ENCODE data around the gene MFSD2B. TPM values are rescaled to one million over a fixed set of nuclear protein-coding genes. Genes with fewer than 3 reads are reported as not detected.
"Not testable (repeated sequence)": the region's sequence is repeated elsewhere in the genome, so short reads cannot be mapped to it uniquely, and the experiment has no call there.

The MFSD2B gene
- total RNA-seq, 1 experiment from 2014 or later, result not detected

GRCh38 chr2:24016853-24017703, 7.2 kb downstream of the MFSD2B start:
- in situ Hi-C loops (cut with HindIII; ENCODE audit: low pct_unique_long_range_greater_than_20kb, low sequenced_read_pairs), result no loop called here
- no peak for DNase-seq (ENCODE audit: low read depth, low spot score)

GRCh38 chr2:24017711-24018110, 7.8 kb downstream of the MFSD2B start:
- DNase-seq (ENCODE audit: low read depth, low spot score), result no peak
- in situ Hi-C loops (cut with HindIII; ENCODE audit: low pct_unique_long_range_greater_than_20kb, low sequenced_read_pairs), result no loop called here

- in situ Hi-C loops (cut with HindIII; ENCODE audit: low pct_unique_long_range_greater_than_20kb, low sequenced_read_pairs), result no loop called here
- DNase-seq (ENCODE audit: low read depth, low spot score), result no peak
Measured at GRCh38 chr2:24018241-24018640, 8.4 kb downstream of the MFSD2B start.

DNA sequence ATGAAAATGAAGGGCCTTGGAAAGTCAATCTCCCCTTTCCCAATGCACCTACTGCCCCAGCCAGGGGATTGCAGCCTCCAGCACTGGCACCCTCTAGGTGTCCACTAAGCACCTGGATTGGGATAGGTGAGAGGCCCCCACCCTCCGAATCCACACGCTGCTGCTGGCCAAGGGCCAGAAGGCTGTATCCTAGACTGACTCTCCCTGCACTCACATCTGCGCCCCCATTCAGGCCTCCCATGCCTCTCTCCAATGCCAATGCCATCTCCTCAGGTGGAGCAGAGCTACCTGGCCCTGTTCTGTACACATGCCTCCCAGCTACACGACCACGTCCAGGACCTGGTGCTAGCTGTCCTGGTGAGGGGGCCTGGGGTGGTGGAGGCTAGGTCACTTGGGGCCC, 9.8 kb downstream of the MFSD2B start:
- in situ Hi-C loops (cut with HindIII; ENCODE audit: low pct_unique_long_range_greater_than_20kb, low sequenced_read_pairs), result no loop called here
- no peak for DNase-seq (ENCODE audit: low read depth, low spot score)

- in situ Hi-C loops (cut with HindIII; ENCODE audit: low pct_unique_long_range_greater_than_20kb, low sequenced_read_pairs), result no loop called here
- no peak for DNase-seq (ENCODE audit: low read depth, low spot score)
Measured at GRCh38 chr2:24020244-24020643, 10.4 kb downstream of the MFSD2B start.

GRCh38 chr2:24021122-24021998, 11.5 kb downstream of the MFSD2B start:
- peak; percentile 66 for DNase-seq (ENCODE audit: low read depth, low spot score)
- in situ Hi-C loops (cut with HindIII; ENCODE audit: low pct_unique_long_range_greater_than_20kb, low sequenced_read_pairs), result no loop called here

GRCh38 chr2:24022324-24022974, 12.6 kb downstream of the MFSD2B start:
- DNase-seq (ENCODE audit: low read depth, low spot score), result no peak
- in situ Hi-C loops (cut with HindIII; ENCODE audit: low pct_unique_long_range_greater_than_20kb, low sequenced_read_pairs), result no loop called here

GRCh38 chr2:24022975-24023575, 13.2 kb downstream of the MFSD2B start:
- in situ Hi-C loops (cut with HindIII; ENCODE audit: low pct_unique_long_range_greater_than_20kb, low sequenced_read_pairs), result no loop called here
- no peak for DNase-seq (ENCODE audit: low read depth, low spot score)

DNA sequence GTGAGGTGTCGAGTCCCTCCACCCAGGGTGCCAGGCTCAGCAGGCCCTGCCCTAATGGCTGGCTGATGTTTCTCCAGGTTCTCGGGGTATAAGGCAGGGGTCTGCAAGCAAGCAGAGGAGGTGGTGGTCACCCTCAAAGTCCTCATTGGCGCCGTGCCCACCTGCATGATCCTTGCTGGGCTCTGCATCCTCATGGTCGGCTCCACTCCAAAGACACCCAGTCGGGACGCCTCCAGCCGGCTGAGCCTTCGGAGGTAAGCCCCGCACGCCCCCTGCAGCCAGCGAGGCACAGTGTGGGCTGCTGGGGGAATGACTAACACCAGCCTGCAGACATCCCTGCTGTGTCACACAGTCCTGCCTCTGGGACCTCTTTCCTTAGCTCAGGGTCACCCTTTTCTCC, 14.1 kb downstream of the MFSD2B start:
- in situ Hi-C loops (cut with HindIII; ENCODE audit: low pct_unique_long_range_greater_than_20kb, low sequenced_read_pairs), result no loop called here

GRCh38 chr2:24024996-24025663, 15.2 kb downstream of the MFSD2B start:
- in situ Hi-C loops (cut with HindIII; ENCODE audit: low pct_unique_long_range_greater_than_20kb, low sequenced_read_pairs), result no loop called here
- DNase-seq (ENCODE audit: low read depth, low spot score), result no peak

More for the DNA sequence above, 14.1 kb downstream of the MFSD2B start:
- DNase-seq (ENCODE audit: low read depth, low spot score), result peak; percentile 59

DNA sequence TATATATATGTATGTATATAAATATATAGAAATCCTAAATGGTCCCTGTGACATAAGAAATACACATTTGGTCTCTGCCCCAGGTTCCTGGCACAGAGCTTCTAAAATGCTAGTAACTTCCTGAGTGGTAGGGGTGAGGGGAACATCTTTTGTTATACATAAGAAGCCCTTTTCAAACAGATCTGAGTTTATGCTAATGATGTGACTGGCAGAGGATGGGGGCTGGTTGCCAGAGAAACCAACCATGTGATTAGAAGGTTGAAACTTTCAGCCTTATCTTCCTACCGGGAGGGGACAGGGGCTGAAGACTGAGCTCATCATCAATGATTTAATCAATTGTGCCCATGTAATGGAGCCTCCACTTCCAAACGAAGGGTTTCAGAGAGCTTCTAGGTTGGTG, 16.3 kb downstream of the MFSD2B start:
- no peak for DNase-seq (ENCODE audit: low read depth, low spot score)
- in situ Hi-C loops (cut with HindIII; ENCODE audit: low pct_unique_long_range_greater_than_20kb, low sequenced_read_pairs), result no loop called here

GRCh38 chr2:24038786-24039499, 29.1 kb downstream of the MFSD2B start:
- in situ Hi-C loops (cut with HindIII; ENCODE audit: low pct_unique_long_range_greater_than_20kb, low sequenced_read_pairs), result no loop called here
- no peak for DNase-seq (ENCODE audit: low read depth, low spot score)

- no peak for DNase-seq (ENCODE audit: low read depth, low spot score)
- in situ Hi-C loops (cut with HindIII; ENCODE audit: low pct_unique_long_range_greater_than_20kb, low sequenced_read_pairs), result no loop called here
Measured at GRCh38 chr2:24040511-24040910, 30.6 kb downstream of the MFSD2B start.

GRCh38 chr2:24043133-24043532, 33.2 kb downstream of the MFSD2B start:
- in situ Hi-C loops (cut with HindIII; ENCODE audit: low pct_unique_long_range_greater_than_20kb, low sequenced_read_pairs); DNase-seq (ENCODE audit: low read depth, low spot score): not testable (repeated sequence)

DNA sequence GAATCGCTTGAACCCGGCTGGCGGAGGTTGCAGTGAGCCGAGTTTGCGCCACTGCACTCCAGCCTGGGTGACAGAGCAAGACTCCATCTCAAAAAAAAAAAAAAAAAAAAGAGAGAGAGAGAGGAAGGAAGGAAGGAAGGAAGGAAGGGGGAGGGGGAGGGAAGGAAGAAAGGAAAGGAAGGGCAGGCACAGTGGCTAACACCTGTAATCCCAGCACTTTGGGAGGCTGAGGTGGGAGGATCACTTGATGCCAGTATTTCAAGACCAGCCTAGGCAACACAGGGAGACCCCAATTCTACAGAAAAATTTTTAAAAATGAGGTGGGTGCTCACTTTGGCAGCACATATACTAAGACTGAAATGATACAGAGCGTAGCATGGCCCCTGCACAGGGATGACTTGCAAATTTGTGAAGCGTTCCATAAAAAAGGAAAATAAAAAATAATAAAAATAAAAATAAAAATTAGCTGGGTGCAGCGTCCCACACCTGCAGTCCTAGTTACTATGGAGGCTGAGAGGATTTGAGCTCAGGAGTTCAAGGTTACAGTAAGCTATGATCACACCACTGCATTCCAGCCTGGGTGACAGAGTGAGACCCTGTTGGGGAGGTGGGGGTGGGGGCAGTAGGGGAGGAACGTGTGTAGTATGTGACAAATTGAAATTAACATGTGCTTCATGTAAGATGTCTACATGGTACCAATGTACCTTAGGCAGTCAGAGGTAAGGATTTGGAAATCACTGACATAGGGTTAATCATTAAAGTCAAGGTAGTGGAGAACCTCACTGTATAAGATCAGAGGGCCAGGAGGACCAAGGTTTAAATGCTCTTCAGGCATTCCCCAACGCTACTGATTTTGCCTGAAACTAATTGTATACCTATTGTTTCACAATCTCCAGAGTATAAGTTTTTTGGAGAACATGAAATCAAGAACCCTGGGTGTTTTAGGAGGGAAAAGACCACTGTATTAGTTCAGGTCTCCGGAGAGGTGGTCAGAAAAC, 35.9 kb downstream of the MFSD2B start:
- no peak for DNase-seq (ENCODE audit: low read depth, low spot score)
- in situ Hi-C loops (cut with HindIII; ENCODE audit: low pct_unique_long_range_greater_than_20kb, low sequenced_read_pairs), result no loop called here

GRCh38 chr2:24046599-24046929, 36.7 kb downstream of the MFSD2B start:
- DNase-seq (ENCODE audit: low read depth, low spot score), result no peak
- in situ Hi-C loops (cut with HindIII; ENCODE audit: low pct_unique_long_range_greater_than_20kb, low sequenced_read_pairs), result no loop called here

Data from SK-MEL-5 (cell line).